Breast epithelium (tissue), 3 donors: ENCODE results near the gene TBC1D14.

ENCODE experiments used
- POLR2A ChIP-seq: fragments of 450-650 bp; IDR thresholded peaks from one replicate; pipeline ENCODE4 v1.6.1; 2016; ENCODE audit warnings: antibody characterized with exemption, mild to moderate bottlenecking, moderate library complexity
- POLR2AphosphoS5 ChIP-seq, 3 donors: sonication (generic); formaldehyde crosslinking; IDR thresholded peaks; one replicate each; pipeline ENCODE4 v1.6.1; 2017; ENCODE audit warnings: antibody characterized with exemption in 3 of 3
- TF ChIP-seq, protein P1 (sequence below), 3 donors: fragments of 450-650 bp; IDR thresholded peaks; one replicate each; pipeline ENCODE4 v1.5.1; 2016 to 2017; ENCODE audit warnings: antibody characterized with exemption in 3 of 3, mild to moderate bottlenecking in 3 of 3, moderate library complexity in 3 of 3

- TF ChIP-seq, protein P1, sequence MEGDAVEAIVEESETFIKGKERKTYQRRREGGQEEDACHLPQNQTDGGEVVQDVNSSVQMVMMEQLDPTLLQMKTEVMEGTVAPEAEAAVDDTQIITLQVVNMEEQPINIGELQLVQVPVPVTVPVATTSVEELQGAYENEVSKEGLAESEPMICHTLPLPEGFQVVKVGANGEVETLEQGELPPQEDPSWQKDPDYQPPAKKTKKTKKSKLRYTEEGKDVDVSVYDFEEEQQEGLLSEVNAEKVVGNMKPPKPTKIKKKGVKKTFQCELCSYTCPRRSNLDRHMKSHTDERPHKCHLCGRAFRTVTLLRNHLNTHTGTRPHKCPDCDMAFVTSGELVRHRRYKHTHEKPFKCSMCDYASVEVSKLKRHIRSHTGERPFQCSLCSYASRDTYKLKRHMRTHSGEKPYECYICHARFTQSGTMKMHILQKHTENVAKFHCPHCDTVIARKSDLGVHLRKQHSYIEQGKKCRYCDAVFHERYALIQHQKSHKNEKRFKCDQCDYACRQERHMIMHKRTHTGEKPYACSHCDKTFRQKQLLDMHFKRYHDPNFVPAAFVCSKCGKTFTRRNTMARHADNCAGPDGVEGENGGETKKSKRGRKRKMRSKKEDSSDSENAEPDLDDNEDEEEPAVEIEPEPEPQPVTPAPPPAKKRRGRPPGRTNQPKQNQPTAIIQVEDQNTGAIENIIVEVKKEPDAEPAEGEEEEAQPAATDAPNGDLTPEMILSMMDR (IDR thresholded peaks at IDR 0.05) = no peak
- TF ChIP-seq POLR2A (no peak), POLR2AphosphoS5 (IDR thresholded peaks at IDR 0.05) (no peak)
These were observed 55.2 kb downstream of the TBC1D14 start for GRCh38 chr4:6964858-6965257.
